ENCODE data around the gene SUCO.

SUCO gene

DNA sequence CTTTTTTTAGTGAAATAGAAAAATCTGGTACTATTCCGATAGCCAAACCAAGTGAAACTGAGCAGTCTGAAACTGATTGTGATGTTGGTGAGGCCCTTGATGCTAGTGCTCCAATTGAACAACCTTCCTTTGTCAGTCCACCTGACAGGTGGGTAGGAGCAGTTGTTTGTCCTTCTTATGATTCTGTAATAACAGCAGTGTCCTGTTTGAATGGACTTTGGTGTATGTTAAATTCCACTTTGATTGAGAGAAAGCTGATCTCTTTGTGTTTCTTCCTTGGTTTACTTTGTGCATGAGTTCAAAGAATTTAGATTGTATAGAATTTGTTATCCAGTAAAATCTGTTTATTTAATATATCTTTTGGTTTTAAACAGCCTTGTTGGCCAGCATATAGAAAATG is 24.3 kb downstream of the SUCO start:
- Histone ChIP-seq H3K79me2 (ENCODE audit: low read length) (no peaks in the 10 kb centered on the region; the same call in 1 of the 2 replicates), H3K9ac (ENCODE audit: low read length) (no peak overlapping the region), H2AFZ (ENCODE audit: low read depth, low read length) (no peak overlapping the region), H3K9me3 (ENCODE audit: insufficient read depth, low read length) (no peaks in the 10 kb centered on the region), H3K4me1 (ENCODE audit: low read length) (no peaks in the 10 kb centered on the region), H4K20me1 (ENCODE audit: insufficient read depth, low read length) (no peaks in the 10 kb centered on the region), H3K4me3 (ENCODE audit: low read length) (no peak overlapping the region), H3K4me2 (ENCODE audit: low read length) (no peak overlapping the region), H3K27ac (ENCODE audit: low read length) (no peak overlapping the region), H3K27me3 (ENCODE audit: low read depth, low read length) (no peaks in the 10 kb centered on the region), H3K36me3 (replicated peaks; ENCODE audit: low read depth, low read length) (peaks cover 48% of the 10 kb centered on the region)
- TF ChIP-seq, protein P1, sequence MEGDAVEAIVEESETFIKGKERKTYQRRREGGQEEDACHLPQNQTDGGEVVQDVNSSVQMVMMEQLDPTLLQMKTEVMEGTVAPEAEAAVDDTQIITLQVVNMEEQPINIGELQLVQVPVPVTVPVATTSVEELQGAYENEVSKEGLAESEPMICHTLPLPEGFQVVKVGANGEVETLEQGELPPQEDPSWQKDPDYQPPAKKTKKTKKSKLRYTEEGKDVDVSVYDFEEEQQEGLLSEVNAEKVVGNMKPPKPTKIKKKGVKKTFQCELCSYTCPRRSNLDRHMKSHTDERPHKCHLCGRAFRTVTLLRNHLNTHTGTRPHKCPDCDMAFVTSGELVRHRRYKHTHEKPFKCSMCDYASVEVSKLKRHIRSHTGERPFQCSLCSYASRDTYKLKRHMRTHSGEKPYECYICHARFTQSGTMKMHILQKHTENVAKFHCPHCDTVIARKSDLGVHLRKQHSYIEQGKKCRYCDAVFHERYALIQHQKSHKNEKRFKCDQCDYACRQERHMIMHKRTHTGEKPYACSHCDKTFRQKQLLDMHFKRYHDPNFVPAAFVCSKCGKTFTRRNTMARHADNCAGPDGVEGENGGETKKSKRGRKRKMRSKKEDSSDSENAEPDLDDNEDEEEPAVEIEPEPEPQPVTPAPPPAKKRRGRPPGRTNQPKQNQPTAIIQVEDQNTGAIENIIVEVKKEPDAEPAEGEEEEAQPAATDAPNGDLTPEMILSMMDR (IDR thresholded peaks at IDR 0.05; ENCODE audit: low read depth, low read length) = no peak
- TF ChIP-seq EZH2phosphoT487 (IDR thresholded peaks at IDR 0.05; ENCODE audit: low read depth) = no peak

DNA sequence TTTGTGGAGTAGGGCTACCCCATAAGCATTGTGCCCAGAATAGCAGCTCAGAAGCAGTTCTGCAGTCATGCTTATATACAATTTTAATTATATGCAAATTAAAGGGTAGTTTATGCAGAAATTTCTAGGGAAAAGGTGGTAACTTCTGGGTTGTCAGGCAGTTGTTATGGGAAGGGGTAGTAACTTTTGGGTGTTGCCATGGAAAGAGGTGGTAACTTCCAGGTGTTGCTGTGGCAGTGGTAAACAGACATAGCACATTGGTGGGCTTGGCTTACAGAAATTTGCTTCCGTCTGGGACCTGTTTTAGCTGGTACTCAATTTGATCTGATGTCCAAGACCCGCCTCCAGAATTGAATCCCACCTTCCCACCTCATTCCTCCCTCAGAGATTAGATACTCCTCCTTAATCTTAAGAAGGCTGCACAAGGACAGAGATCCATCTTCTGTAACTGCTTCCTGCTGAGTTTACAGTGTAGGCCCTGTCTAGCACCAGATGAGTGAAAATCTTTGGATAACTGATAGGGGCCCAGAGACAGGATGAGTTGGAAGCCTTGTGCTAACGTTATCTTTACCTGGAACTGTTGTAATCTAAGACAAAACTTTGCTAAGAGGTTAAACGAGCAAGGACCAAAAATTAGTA is 26.7 kb downstream of the SUCO start:
- peaks cover 60% of the 10 kb centered on the region for H3K36me3 ChIP-seq (replicated peaks; ENCODE audit: low read depth, low read length)

DNA sequence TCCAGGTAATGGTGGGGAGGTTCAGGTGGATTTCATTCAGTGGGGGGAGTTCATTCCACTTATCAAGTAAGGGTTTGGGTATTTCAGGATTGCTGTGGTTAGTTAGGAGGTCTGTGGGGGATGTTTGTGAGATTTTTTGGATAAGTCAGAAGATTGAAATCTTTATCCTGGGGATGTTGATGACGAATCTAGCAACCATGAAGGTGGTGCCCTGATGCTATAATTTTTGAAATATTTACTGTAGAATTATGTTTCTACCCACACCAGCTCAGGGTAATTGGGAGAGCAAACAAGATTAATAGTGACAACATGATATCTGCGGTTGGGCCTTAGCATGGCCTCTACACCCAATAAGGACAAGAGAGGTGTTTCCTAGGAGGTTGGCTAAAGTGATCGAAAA is 28.3 kb downstream of the SUCO start:
- Histone ChIP-seq H3K9ac (ENCODE audit: low read length) (no peak overlapping the region), H3K9me3 (ENCODE audit: insufficient read depth, low read length) (no peaks in the 10 kb centered on the region), H3K27ac (ENCODE audit: low read length) (no peak overlapping the region), H3K36me3 (replicated peaks; ENCODE audit: low read depth, low read length) (peaks cover 73% of the 10 kb centered on the region), H4K20me1 (ENCODE audit: insufficient read depth, low read length) (0 out of 2 replicates have a peak, but pooled peaks cover 8% of the 10 kb centered on the region), H3K4me1 (ENCODE audit: low read length) (no peaks in the 10 kb centered on the region), H3K4me3 (ENCODE audit: low read length) (no peak overlapping the region), H3K79me2 (ENCODE audit: low read length) (no peaks in the 10 kb centered on the region), H3K27me3 (ENCODE audit: low read depth, low read length) (no peaks in the 10 kb centered on the region), H3K4me2 (ENCODE audit: low read length) (no peak overlapping the region), H2AFZ (ENCODE audit: low read depth, low read length) (no peak overlapping the region)
- TF ChIP-seq EZH2phosphoT487 (IDR thresholded peaks at IDR 0.05; ENCODE audit: low read depth) = no peak
- TF ChIP-seq, protein P1 (IDR thresholded peaks at IDR 0.05; ENCODE audit: low read depth, low read length) = no peak

More for the DNA sequence above, 26.7 kb downstream of the SUCO start:
- Histone ChIP-seq H3K4me1 (ENCODE audit: low read length) (no peaks in the 10 kb centered on the region), H3K9ac (ENCODE audit: low read length) (no peak overlapping the region), H3K79me2 (ENCODE audit: low read length) (no peaks in the 10 kb centered on the region), H3K4me2 (ENCODE audit: low read length) (no peak overlapping the region), H3K27me3 (ENCODE audit: low read depth, low read length) (no peaks in the 10 kb centered on the region), H2AFZ (ENCODE audit: low read depth, low read length) (no peak overlapping the region), H3K27ac (ENCODE audit: low read length) (no peak overlapping the region), H3K4me3 (ENCODE audit: low read length) (no peak overlapping the region), H3K9me3 (ENCODE audit: insufficient read depth, low read length) (no peaks in the 10 kb centered on the region), H4K20me1 (ENCODE audit: insufficient read depth, low read length) (no peaks in the 10 kb centered on the region)
- TF ChIP-seq, protein P1 (IDR thresholded peaks at IDR 0.05; ENCODE audit: low read depth, low read length) = no peak
- no peak for TF ChIP-seq EZH2phosphoT487 (IDR thresholded peaks at IDR 0.05; ENCODE audit: low read depth)

DNA sequence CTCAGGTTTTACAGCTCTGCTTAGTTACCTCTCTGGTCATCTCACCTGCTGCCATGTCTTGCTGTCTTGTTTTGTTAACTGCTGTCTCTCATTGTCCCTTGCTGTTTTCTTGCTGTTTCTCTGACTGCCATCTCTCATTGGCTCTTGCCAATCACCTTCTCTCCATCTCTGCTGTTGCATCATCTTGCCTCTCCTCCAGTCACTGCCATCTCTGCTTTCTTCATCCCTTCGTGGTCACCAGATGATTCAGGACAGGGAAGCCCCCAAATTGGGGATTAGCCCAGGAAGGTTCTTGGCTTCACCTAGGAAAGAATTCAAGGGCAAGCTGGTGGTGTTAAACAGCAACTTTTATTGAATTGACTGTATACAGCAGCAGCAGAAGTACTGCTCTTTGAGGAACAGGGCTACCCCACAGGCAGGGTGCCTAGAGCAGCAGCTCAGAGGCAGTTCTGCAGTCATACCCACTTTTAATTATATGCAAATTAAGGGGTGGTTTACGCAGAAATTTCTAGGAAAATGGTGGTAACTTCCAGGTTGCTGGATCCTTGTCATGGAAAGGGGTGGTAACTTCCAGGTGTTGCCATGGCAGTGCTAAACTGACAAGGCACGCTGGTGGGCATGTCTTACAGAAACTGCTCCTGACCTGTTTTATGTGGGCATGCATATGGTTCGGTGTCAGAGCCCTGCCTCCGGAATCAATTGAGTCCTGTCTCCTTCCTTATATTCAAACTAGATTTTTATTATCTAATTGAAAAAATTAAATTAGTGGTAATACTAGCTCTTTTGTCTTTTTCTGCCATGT is 33.4 kb downstream of the SUCO start:
- TF ChIP-seq, protein P1 (IDR thresholded peaks at IDR 0.05; ENCODE audit: low read depth, low read length) = no peak
- TF ChIP-seq EZH2phosphoT487 (IDR thresholded peaks at IDR 0.05; ENCODE audit: low read depth) = no peak
- H3K4me3 ChIP-seq (ENCODE audit: low read length) = no peak overlapping the region
- no peaks in the 10 kb centered on the region for H3K79me2 ChIP-seq (ENCODE audit: low read length)
- no peak overlapping the region for H3K27ac ChIP-seq (ENCODE audit: low read length)
- peaks cover 5% of the 10 kb centered on the region for H3K9me3 ChIP-seq (ENCODE audit: insufficient read depth, low read length)
- H3K9ac ChIP-seq (ENCODE audit: low read length) = no peak overlapping the region
- H4K20me1 ChIP-seq (ENCODE audit: insufficient read depth, low read length) = 0 out of 2 replicates have a peak, but pooled peaks cover 12% of the 10 kb centered on the region
- no peak overlapping the region for H2AFZ ChIP-seq (ENCODE audit: low read depth, low read length)
- H3K36me3 ChIP-seq (replicated peaks; ENCODE audit: low read depth, low read length) = peaks cover 56% of the 10 kb centered on the region
- no peaks in the 10 kb centered on the region for H3K4me1 ChIP-seq (ENCODE audit: low read length)
- no peak overlapping the region for H3K4me2 ChIP-seq (ENCODE audit: low read length)
- H3K27me3 ChIP-seq (ENCODE audit: low read depth, low read length) = no peaks in the 10 kb centered on the region
